PC-3 (cell line): Measurements from ENCODE around the gene PARP11. TPM values are rescaled to one million over a fixed set of nuclear protein-coding genes. Genes with fewer than 3 reads are reported as not detected.

ENCODE experiments used
- ATAC-seq: fragments of 200-7000 bp; cut with Tn5 transposase; 2 replicates; pipeline ENCODE4 v1.9.1; 2020; ENCODE audit warnings: mild to moderate bottlenecking, moderate library complexity
- BruUV-seq: library from RNA; stranded (reverse); fragments of 400-500 nt; replicated peaks from 2 replicates; lab custom pipeline; 2021; lab: Mats Ljungman, UMichigan
- CTCF ChIA-PET: fragments of 300-600 bp; sonication (Branson Sonifier 250); formaldehyde crosslinking; loops from one replicate; lab custom pipeline; 2022; ENCODE audit warnings: antibody characterized with exemption; lab: Charles Lee
- POLR2A ChIA-PET: fragments of 300-600 bp; sonication (Branson Sonifier 250); formaldehyde crosslinking; loops from one replicate; lab custom pipeline; 2022; ENCODE audit warnings: antibody characterized with exemption; ENCODE audit not compliant: unreplicated experiment; lab: Charles Lee
- DNase-seq: peaks from one replicate; pipeline ENCODE4 v3.0.0-alpha.2; 2015
- H2AFZ ChIP-seq: fragments of 300-600 bp; sonication (generic); 2 replicates; pipeline ENCODE4 v1.6.0; 2016; ENCODE audit warnings: antibody characterized with exemption, low read length
- H3F3A ChIP-seq: fragments of 300-600 bp; sonication (generic); one replicate; pipeline ENCODE4 v1.6.0; 2017; ENCODE audit warnings: antibody characterized with exemption, low read length, control low read depth, mild to moderate bottlenecking; ENCODE audit not compliant: unreplicated experiment
- H3K27ac ChIP-seq: fragments of 300-600 bp; sonication (generic); 2 replicates; pipeline ENCODE4 v1.5.1; 2016; ENCODE audit warnings: mild to moderate bottlenecking, low read length
- H3K27me3 ChIP-seq: fragments of 300-600 bp; sonication (generic); 2 replicates; pipeline ENCODE4 v1.6.1; 2016; ENCODE audit warnings: low read length, mixed read lengths
- H3K36me3 ChIP-seq: fragments of 300-600 bp; sonication (generic); 2 replicates; pipeline ENCODE4 v1.6.1; 2016; ENCODE audit warnings: low read depth, mixed run types, low read length, mixed read lengths
- H3K4me1 ChIP-seq: fragments of 300-600 bp; sonication (generic); 2 replicates; pipeline ENCODE4 v1.5.1; 2016; ENCODE audit warnings: low read length; ENCODE audit not compliant: insufficient read depth
- H3K4me2 ChIP-seq: fragments of 300-600 bp; sonication (generic); 2 replicates; pipeline ENCODE4 v1.6.0; 2016; ENCODE audit warnings: low read length
- H3K4me3 ChIP-seq: fragments of 300-600 bp; sonication (generic); 2 replicates; pipeline ENCODE4 v1.5.1; 2016; ENCODE audit warnings: mild to moderate bottlenecking, low read length, mixed read lengths
- H3K79me2 ChIP-seq: fragments of 300-600 bp; sonication (generic); 2 replicates; pipeline ENCODE4 v1.6.1; 2017; ENCODE audit warnings: low read length, mixed read lengths
- H3K9ac ChIP-seq: fragments of 300-600 bp; sonication (generic); 2 replicates; pipeline ENCODE4 v1.6.0; 2016; ENCODE audit warnings: mild to moderate bottlenecking, low read length
- H3K9me2 ChIP-seq: fragments of 300-600 bp; sonication (generic); replicated peaks from 2 replicates; pipeline ENCODE4 v1.6.1; 2016; ENCODE audit warnings: mixed run types, low read length, mixed read lengths
- H3K9me3 ChIP-seq: fragments of 300-600 bp; sonication (generic); 2 replicates; pipeline ENCODE4 v1.6.1; 2016; ENCODE audit warnings: low read length, mixed read lengths
- H4K20me1 ChIP-seq: fragments of 300-600 bp; sonication (generic); 2 replicates; pipeline ENCODE4 v1.6.1; 2016; ENCODE audit warnings: low read length, mixed read lengths
- EZH2 ChIP-seq: fragments of 300-600 bp; sonication (generic); IDR thresholded peaks from one replicate; pipeline ENCODE4 v1.6.1; 2017; ENCODE audit warnings: antibody characterized with exemption, mild to moderate bottlenecking, low read length; ENCODE audit not compliant: unreplicated experiment
- EZH2phosphoT487 ChIP-seq: fragments of 300-600 bp; sonication (generic); IDR thresholded peaks from 2 replicates; pipeline ENCODE4 v1.6.1; 2018; ENCODE audit warnings: mild to moderate bottlenecking, antibody characterized with exemption, low read length, borderline replicate concordance
- intact Hi-C: fragments of 100-400 bp; cut with micrococcal nuclease; formaldehyde crosslinking; loops from 2 replicates; pipeline ENCODE4 v1.9.0; 2023
- total RNA-seq: library from RNA; depleted of rRNA; stranded (reverse); fragments of >200 nt; gene quantifications from 2 replicates; pipeline ENCODE4 v1.2.3, GENCODE V29; 2014
- TF ChIP-seq, protein P1 (sequence below): fragments of 300-600 bp; sonication (generic); conservative IDR thresholded peaks from 2 replicates; pipeline ENCODE4 v1.5.1; 2017; ENCODE audit warnings: antibody characterized with exemption, low read depth, mild to moderate bottlenecking, low read length

PARP11 gene
- total RNA-seq, 1 experiment from 2014 or later: 2.2 TPM

DNA sequence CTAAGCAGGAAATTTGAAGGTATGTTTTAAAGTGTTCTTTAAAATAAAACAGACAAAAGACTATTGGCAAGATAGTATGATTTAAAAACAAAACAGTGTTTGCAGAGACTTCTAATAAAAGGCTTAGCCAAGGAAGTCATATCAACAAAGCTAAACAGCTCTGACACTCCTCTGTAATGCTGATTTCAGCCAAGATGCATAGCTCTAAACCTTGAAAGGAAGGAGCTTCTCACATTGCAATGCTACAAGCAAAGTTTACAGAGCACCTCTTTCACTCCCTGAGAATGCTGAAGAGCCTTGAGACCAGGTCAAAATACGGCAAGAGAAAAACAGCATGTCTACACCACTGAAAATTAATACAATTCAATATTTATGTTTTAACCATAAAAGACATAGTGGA lies 51.8 kb downstream of the PARP11 start:
- TF ChIP-seq EZH2phosphoT487: no peak
- TF ChIP-seq, protein P1, sequence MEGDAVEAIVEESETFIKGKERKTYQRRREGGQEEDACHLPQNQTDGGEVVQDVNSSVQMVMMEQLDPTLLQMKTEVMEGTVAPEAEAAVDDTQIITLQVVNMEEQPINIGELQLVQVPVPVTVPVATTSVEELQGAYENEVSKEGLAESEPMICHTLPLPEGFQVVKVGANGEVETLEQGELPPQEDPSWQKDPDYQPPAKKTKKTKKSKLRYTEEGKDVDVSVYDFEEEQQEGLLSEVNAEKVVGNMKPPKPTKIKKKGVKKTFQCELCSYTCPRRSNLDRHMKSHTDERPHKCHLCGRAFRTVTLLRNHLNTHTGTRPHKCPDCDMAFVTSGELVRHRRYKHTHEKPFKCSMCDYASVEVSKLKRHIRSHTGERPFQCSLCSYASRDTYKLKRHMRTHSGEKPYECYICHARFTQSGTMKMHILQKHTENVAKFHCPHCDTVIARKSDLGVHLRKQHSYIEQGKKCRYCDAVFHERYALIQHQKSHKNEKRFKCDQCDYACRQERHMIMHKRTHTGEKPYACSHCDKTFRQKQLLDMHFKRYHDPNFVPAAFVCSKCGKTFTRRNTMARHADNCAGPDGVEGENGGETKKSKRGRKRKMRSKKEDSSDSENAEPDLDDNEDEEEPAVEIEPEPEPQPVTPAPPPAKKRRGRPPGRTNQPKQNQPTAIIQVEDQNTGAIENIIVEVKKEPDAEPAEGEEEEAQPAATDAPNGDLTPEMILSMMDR: no peak
- no peak for TF ChIP-seq EZH2
- Histone ChIP-seq H4K20me1 (no peaks in the 10 kb centered on the region), H3K4me2 (no peak overlapping the region), H3K27ac (no peak overlapping the region), H3K4me3 (no peak overlapping the region), H3K9me3 (no peaks in the 10 kb centered on the region), H2AFZ (no peak overlapping the region), H3K79me2 (no peaks in the 10 kb centered on the region), H3K4me1 (no peaks in the 10 kb centered on the region), H3K9ac (no peak overlapping the region), H3K9me2 (no peaks in the 10 kb centered on the region), H3F3A (no peaks in the 10 kb centered on the region), H3K27me3 (no peaks in the 10 kb centered on the region), H3K36me3 (no peaks in the 10 kb centered on the region)
- CTCF ChIA-PET: no interaction called here
- no peak for DNase-seq
- no TSS peak for BruUV-seq
- ATAC-seq: peak; percentile 67
- POLR2A ChIA-PET: no interaction called here
- intact Hi-C loops: loop anchor here (2.0 kb wide), 1 partner anchor 51 kb away; the partner anchor contains the start of gene PARP11

DNA sequence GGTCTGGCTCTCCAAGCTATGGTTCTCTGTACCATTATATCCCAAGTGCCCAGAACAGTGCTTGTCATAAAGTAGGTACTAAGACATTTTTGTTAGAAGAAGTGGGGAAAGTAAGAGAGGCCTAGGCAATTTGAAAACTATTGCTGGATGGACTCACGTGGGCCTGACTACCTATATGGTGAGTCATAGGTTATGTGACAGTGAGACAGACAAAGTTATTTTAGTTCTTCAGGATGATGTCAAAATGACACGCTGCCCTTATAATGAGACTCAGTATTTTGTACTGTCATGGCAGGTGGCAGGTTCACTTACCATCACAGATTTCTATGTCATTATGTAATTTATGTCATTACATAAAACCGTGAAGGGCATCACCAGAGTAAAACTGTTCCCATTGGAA lies 53.1 kb downstream of the PARP11 start:
- H3K79me2 ChIP-seq: no peaks in the 10 kb centered on the region
- DNase-seq (peak; percentile 38), ATAC-seq (peak; percentile 38; the same call in 1 of the 2 replicates)
- no peak overlapping the region for H3K27ac ChIP-seq
- no peak overlapping the region for H3K4me2 ChIP-seq
- BruUV-seq: no TSS peak
- POLR2A ChIA-PET: no interaction called here
- H4K20me1 ChIP-seq: no peaks in the 10 kb centered on the region
- no peak overlapping the region for H2AFZ ChIP-seq
- CTCF ChIA-PET: no interaction called here
- no peaks in the 10 kb centered on the region for H3K4me1 ChIP-seq
- no peaks in the 10 kb centered on the region for H3K9me2 ChIP-seq
- no peaks in the 10 kb centered on the region for H3K27me3 ChIP-seq
- intact Hi-C loops: loop anchor here (2.0 kb wide), 1 partner anchor 53 kb away; the partner anchor contains the start of gene PARP11
- no peak overlapping the region for H3K4me3 ChIP-seq
- H3F3A ChIP-seq: no peaks in the 10 kb centered on the region
- no peak overlapping the region for H3K9ac ChIP-seq
- no peaks in the 10 kb centered on the region for H3K9me3 ChIP-seq
- TF ChIP-seq EZH2: no peak
- H3K36me3 ChIP-seq: no peaks in the 10 kb centered on the region

DNA sequence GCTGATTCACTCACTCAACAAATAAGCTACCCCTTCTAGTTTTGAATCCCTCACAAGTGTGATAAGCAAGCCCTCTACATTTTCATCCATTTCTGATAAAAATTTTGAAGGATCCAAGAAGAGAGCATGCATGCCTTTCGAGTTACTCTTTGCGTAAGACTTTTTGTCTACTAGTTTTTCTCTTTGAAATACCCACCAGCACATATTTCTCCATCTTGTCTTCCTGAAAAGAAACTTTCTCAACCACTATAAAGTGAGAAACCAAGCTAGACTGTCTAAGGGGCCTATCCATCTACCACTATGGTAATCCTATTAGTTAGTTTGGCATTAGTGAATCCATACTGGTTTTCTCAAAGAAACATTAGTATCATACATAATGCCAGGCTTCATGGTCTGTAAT lies 56.9 kb downstream of the PARP11 start:
- POLR2A ChIA-PET: no interaction called here
- no peaks in the 10 kb centered on the region for H3F3A ChIP-seq
- no peak overlapping the region for H3K9ac ChIP-seq
- no peaks in the 10 kb centered on the region for H3K4me1 ChIP-seq
- no peak overlapping the region for H3K4me3 ChIP-seq
- ATAC-seq (no peak), DNase-seq (no peak)
- H3K27me3 ChIP-seq: no peaks in the 10 kb centered on the region
- no peaks in the 10 kb centered on the region for H3K9me3 ChIP-seq
- no peak overlapping the region for H3K4me2 ChIP-seq
- H4K20me1 ChIP-seq: no peaks in the 10 kb centered on the region
- BruUV-seq: no TSS peak
- intact Hi-C loops: no loop called here
- H3K36me3 ChIP-seq: no peaks in the 10 kb centered on the region
- H3K79me2 ChIP-seq: no peaks in the 10 kb centered on the region
- no peak overlapping the region for H2AFZ ChIP-seq
- H3K9me2 ChIP-seq: no peaks in the 10 kb centered on the region
- CTCF ChIA-PET: no interaction called here
- no peak overlapping the region for H3K27ac ChIP-seq
- TF ChIP-seq EZH2phosphoT487 (no peak), EZH2 (no peak)
- TF ChIP-seq, protein P1: no peak
